MM.1S (cell line): ENCODE results near the gene UBE2E2.

Source experiments
- DNase-seq: peaks from one replicate; pipeline ENCODE4 v3.0.0-alpha.2; 2015
- H2AFZ ChIP-seq: fragments of 300-600 bp; sonication (generic); 2 replicates; pipeline ENCODE4 v1.6.0; 2016; ENCODE audit warnings: antibody characterized with exemption, low read length
- H3F3A ChIP-seq: fragments of 300-600 bp; sonication (generic); 2 replicates; pipeline ENCODE4 v1.6.1; 2016; ENCODE audit warnings: mild to moderate bottlenecking, antibody characterized with exemption, low read length, moderate library complexity, mixed read lengths; ENCODE audit not compliant: insufficient read depth
- H3K27ac ChIP-seq: fragments of 300-600 bp; sonication (generic); 2 replicates; pipeline ENCODE4 v1.5.1; 2016; ENCODE audit warnings: mild to moderate bottlenecking, low read length
- H3K27me3 ChIP-seq: fragments of 300-600 bp; sonication (generic); replicated peaks from 2 replicates; pipeline ENCODE4 v1.6.0; 2016; ENCODE audit warnings: low read length; ENCODE audit not compliant: insufficient read depth
- H3K36me3 ChIP-seq: fragments of 300-600 bp; sonication (generic); replicated peaks from 2 replicates; pipeline ENCODE4 v1.6.1; 2016; ENCODE audit warnings: mild to moderate bottlenecking, low read length, mixed read lengths; ENCODE audit not compliant: insufficient read depth
- H3K4me1 ChIP-seq: fragments of 300-600 bp; sonication (generic); 2 replicates; pipeline ENCODE4 v1.6.1; 2016; ENCODE audit warnings: low read length, mixed read lengths
- H3K4me2 ChIP-seq: fragments of 300-600 bp; sonication (generic); 2 replicates; pipeline ENCODE4 v1.6.0; 2016; ENCODE audit warnings: low read depth, low read length
- H3K4me3 ChIP-seq: fragments of 300-600 bp; sonication (generic); 2 replicates; pipeline ENCODE4 v1.5.1; 2016; ENCODE audit warnings: low read length, mixed read lengths
- H3K79me2 ChIP-seq: fragments of 300-600 bp; sonication (generic); 2 replicates; pipeline ENCODE4 v1.6.1; 2016; ENCODE audit warnings: mixed run types, low read length, mixed read lengths
- H3K9ac ChIP-seq: fragments of 300-600 bp; sonication (generic); 2 replicates; pipeline ENCODE4 v1.6.1; 2016; ENCODE audit warnings: low read length, mixed read lengths
- H3K9me2 ChIP-seq: fragments of 300-600 bp; sonication (generic); replicated peaks from 2 replicates; pipeline ENCODE4 v1.6.1; 2016; ENCODE audit warnings: mild to moderate bottlenecking, low read length, mixed read lengths; ENCODE audit not compliant: insufficient read depth
- H3K9me3 ChIP-seq: fragments of 300-600 bp; sonication (generic); replicated peaks from 2 replicates; pipeline ENCODE4 v1.6.1; 2016; ENCODE audit warnings: mild to moderate bottlenecking, low read length, mixed read lengths; ENCODE audit not compliant: insufficient read depth
- H4K20me1 ChIP-seq: fragments of 300-600 bp; sonication (generic); 2 replicates; pipeline ENCODE4 v1.6.1; 2016; ENCODE audit warnings: mild to moderate bottlenecking, low read length, moderate library complexity, mixed read lengths; ENCODE audit not compliant: insufficient read depth
- CTCF ChIP-seq: fragments of 300-600 bp; sonication (generic); IDR thresholded peaks from 2 replicates; pipeline ENCODE4 v1.5.1; 2016; ENCODE audit warnings: antibody characterized with exemption, low read length, mixed read lengths
- EZH2 ChIP-seq: fragments of 300-600 bp; sonication (generic); optimal IDR thresholded peaks from 2 replicates; pipeline ENCODE3; 2017; ENCODE audit warnings: low read depth, mild to moderate bottlenecking, antibody characterized with exemption, low read length, mixed read lengths
- EZH2phosphoT487 ChIP-seq: fragments of 300-600 bp; sonication (generic); IDR thresholded peaks from 2 replicates; pipeline ENCODE4 v1.6.1; 2018; ENCODE audit warnings: antibody characterized with exemption, low read length

Gene UBE2E2

GRCh38 chr3:23276913-23277658 is 74.0 kb downstream of the UBE2E2 start:
- H3K9me2 ChIP-seq, result no peaks in the 10 kb centered on the region
- no peak overlapping the region for H2AFZ ChIP-seq
- H3K4me2 ChIP-seq, result peak overlapping the region; percentile 38; the same call in 1 of the 2 replicates
- H3K9me3 ChIP-seq, result no peaks in the 10 kb centered on the region
- H3K27ac ChIP-seq, result no peak overlapping the region
- no peaks in the 10 kb centered on the region for H4K20me1 ChIP-seq
- peak; percentile 14 for DNase-seq
- H3K9ac ChIP-seq, result no peak overlapping the region
- H3K4me1 ChIP-seq, result no peaks in the 10 kb centered on the region
- no peaks in the 10 kb centered on the region for H3K36me3 ChIP-seq
- H3K4me3 ChIP-seq, result no peak overlapping the region
- TF ChIP-seq EZH2phosphoT487 (no peak), CTCF (no peak), EZH2 (no peak)
- no peaks in the 10 kb centered on the region for H3K27me3 ChIP-seq
- H3F3A ChIP-seq, result no peaks in the 10 kb centered on the region
- H3K79me2 ChIP-seq, result peaks cover 43% of the 10 kb centered on the region

GRCh38 chr3:23277688-23278087 is 74.6 kb downstream of the UBE2E2 start:
- no peaks in the 10 kb centered on the region for H3F3A ChIP-seq
- H2AFZ ChIP-seq, result no peak overlapping the region
- peaks cover 44% of the 10 kb centered on the region for H3K79me2 ChIP-seq
- H3K9me3 ChIP-seq, result no peaks in the 10 kb centered on the region
- H3K36me3 ChIP-seq, result no peaks in the 10 kb centered on the region
- H3K4me1 ChIP-seq, result no peaks in the 10 kb centered on the region
- H3K27me3 ChIP-seq, result no peaks in the 10 kb centered on the region
- no peak for DNase-seq
- TF ChIP-seq EZH2 (no peak), CTCF (no peak), EZH2phosphoT487 (no peak)
- H4K20me1 ChIP-seq, result no peaks in the 10 kb centered on the region
- H3K27ac ChIP-seq, result no peak overlapping the region
- no peak overlapping the region for H3K9ac ChIP-seq
- no peak overlapping the region for H3K4me3 ChIP-seq
- no peak overlapping the region for H3K4me2 ChIP-seq
- no peaks in the 10 kb centered on the region for H3K9me2 ChIP-seq

- Histone ChIP-seq H3F3A (no peaks in the 10 kb centered on the region), H3K4me1 (no peaks in the 10 kb centered on the region), H4K20me1 (no peaks in the 10 kb centered on the region), H2AFZ (no peak overlapping the region), H3K9ac (no peak overlapping the region), H3K4me2 (no peak overlapping the region), H3K36me3 (no peaks in the 10 kb centered on the region), H3K9me2 (no peaks in the 10 kb centered on the region), H3K4me3 (no peak overlapping the region), H3K27ac (no peak overlapping the region), H3K9me3 (no peaks in the 10 kb centered on the region), H3K79me2 (peaks cover 41% of the 10 kb centered on the region), H3K27me3 (no peaks in the 10 kb centered on the region)
- no peak for DNase-seq
- TF ChIP-seq CTCF (no peak), EZH2 (no peak), EZH2phosphoT487 (no peak)
Measured at GRCh38 chr3:23283625-23284024, 80.5 kb downstream of the UBE2E2 start.
